Astrocyte (in vitro differentiated cells and primary cell): Measurements from ENCODE around the gene ACIN1.

Experiments used
- EZH2 ChIP-seq: IDR thresholded peaks from 2 replicates; pipeline ENCODE4 v1.6.1; 2012; ENCODE audit warnings: mild to moderate bottlenecking, low read length, inconsistent platforms; ENCODE audit not compliant: insufficient read depth
- TF ChIP-seq, protein P1 (sequence below): IDR thresholded peaks from 2 replicates; pipeline ENCODE4 v1.5.1; 2011; ENCODE audit warnings: low read depth, mild to moderate bottlenecking, inconsistent platforms, low read length, moderate library complexity; ENCODE audit not compliant: insufficient read depth

- TF ChIP-seq, protein P1, sequence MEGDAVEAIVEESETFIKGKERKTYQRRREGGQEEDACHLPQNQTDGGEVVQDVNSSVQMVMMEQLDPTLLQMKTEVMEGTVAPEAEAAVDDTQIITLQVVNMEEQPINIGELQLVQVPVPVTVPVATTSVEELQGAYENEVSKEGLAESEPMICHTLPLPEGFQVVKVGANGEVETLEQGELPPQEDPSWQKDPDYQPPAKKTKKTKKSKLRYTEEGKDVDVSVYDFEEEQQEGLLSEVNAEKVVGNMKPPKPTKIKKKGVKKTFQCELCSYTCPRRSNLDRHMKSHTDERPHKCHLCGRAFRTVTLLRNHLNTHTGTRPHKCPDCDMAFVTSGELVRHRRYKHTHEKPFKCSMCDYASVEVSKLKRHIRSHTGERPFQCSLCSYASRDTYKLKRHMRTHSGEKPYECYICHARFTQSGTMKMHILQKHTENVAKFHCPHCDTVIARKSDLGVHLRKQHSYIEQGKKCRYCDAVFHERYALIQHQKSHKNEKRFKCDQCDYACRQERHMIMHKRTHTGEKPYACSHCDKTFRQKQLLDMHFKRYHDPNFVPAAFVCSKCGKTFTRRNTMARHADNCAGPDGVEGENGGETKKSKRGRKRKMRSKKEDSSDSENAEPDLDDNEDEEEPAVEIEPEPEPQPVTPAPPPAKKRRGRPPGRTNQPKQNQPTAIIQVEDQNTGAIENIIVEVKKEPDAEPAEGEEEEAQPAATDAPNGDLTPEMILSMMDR: no peak
- no peak for TF ChIP-seq EZH2
These were observed 53.2 kb downstream of the ACIN1 start for GRCh38 chr14:23041729-23042128.
